HepG2 (cell line): ENCODE measurements around the gene SLC38A3. TPM values are rescaled to one million over a fixed set of nuclear protein-coding genes. Genes with fewer than 3 reads are reported as not detected.

Source experiments
- ATF3 ChIP-seq: sonication (generic); formaldehyde crosslinking; IDR thresholded peaks from 2 replicates; pipeline ENCODE4 v1.4.0; 2020; ENCODE audit warnings: missing genetic modification reagents
- CBFB ChIP-seq: sonication (generic); formaldehyde crosslinking; IDR thresholded peaks from 2 replicates; pipeline ENCODE4 v1.4.0; 2020; ENCODE audit warnings: missing genetic modification reagents
- FOSL2 ChIP-seq: sonication (generic); formaldehyde crosslinking; IDR thresholded peaks from 2 replicates; pipeline ENCODE4 v1.4.0; 2020; ENCODE audit warnings: missing genetic modification reagents
- GZF1 ChIP-seq: sonication (generic); formaldehyde crosslinking; IDR thresholded peaks from 2 replicates; pipeline ENCODE4 v1.5.1; 2020; ENCODE audit warnings: mild to moderate bottlenecking, missing genetic modification reagents
- HOXD1 ChIP-seq: sonication (generic); formaldehyde crosslinking; IDR thresholded peaks from 2 replicates; pipeline ENCODE4 v1.5.0; 2020; ENCODE audit warnings: missing genetic modification reagents
- JUN ChIP-seq: sonication (generic); formaldehyde crosslinking; IDR thresholded peaks from 2 replicates; pipeline ENCODE4 v1.4.0; 2020; ENCODE audit warnings: mild to moderate bottlenecking, missing genetic modification reagents
- MIER3 ChIP-seq: IDR thresholded peaks from 2 replicates; pipeline ENCODE4 v1.6.1; 2016; ENCODE audit warnings: missing compliant biosample characterization, borderline replicate concordance
- PAX8 ChIP-seq: sonication (generic); formaldehyde crosslinking; IDR thresholded peaks from 2 replicates; pipeline ENCODE4 v1.8.0; 2022; ENCODE audit warnings: mild to moderate bottlenecking, missing genetic modification reagents, borderline replicate concordance
- PRMT3 ChIP-seq: sonication (generic); formaldehyde crosslinking; IDR thresholded peaks from 2 replicates; pipeline ENCODE4 v1.8.1; 2022; ENCODE audit warnings: low read depth, mild to moderate bottlenecking, moderate library complexity, missing genetic modification reagents, borderline replicate concordance
- RBM39 ChIP-seq: fragments of 200-400 bp; formaldehyde crosslinking; IDR thresholded peaks from one replicate; pipeline ENCODE4 v1.6.1; 2018; ENCODE audit warnings: antibody characterized with exemption, mild to moderate bottlenecking, low read depth, low read length; ENCODE audit not compliant: poor library complexity, severe bottlenecking
- SMARCE1 ChIP-seq: fragments of 450-650 bp; IDR thresholded peaks from 2 replicates; pipeline ENCODE4 v1.6.1; 2017; ENCODE audit warnings: borderline replicate concordance
- SNAI1 ChIP-seq: sonication (generic); formaldehyde crosslinking; IDR thresholded peaks from 2 replicates; pipeline ENCODE4 v1.5.0; 2020; ENCODE audit warnings: mild to moderate bottlenecking, missing genetic modification reagents, borderline replicate concordance
- ZFP36L2 ChIP-seq: sonication (generic); formaldehyde crosslinking; IDR thresholded peaks from 2 replicates; pipeline ENCODE4 v1.4.0; 2020; ENCODE audit warnings: missing genetic modification reagents
- ZNF138 ChIP-seq: sonication (generic); formaldehyde crosslinking; IDR thresholded peaks from 2 replicates; pipeline ENCODE4 v1.5.0; 2020; ENCODE audit warnings: mild to moderate bottlenecking, low read depth, missing genetic modification reagents
- ZNF501 ChIP-seq: sonication (generic); formaldehyde crosslinking; IDR thresholded peaks from 2 replicates; pipeline ENCODE4 v1.5.1; 2020; ENCODE audit warnings: mild to moderate bottlenecking, moderate library complexity, missing genetic modification reagents
- ZNF549 ChIP-seq: sonication (generic); formaldehyde crosslinking; IDR thresholded peaks from 2 replicates; pipeline ENCODE4 v1.5.0; 2020; ENCODE audit warnings: missing genetic modification reagents
- ZNF713 ChIP-seq: sonication (generic); formaldehyde crosslinking; IDR thresholded peaks from 2 replicates; pipeline ENCODE4 v1.4.0; 2020; ENCODE audit warnings: mild to moderate bottlenecking, missing genetic modification reagents
- ZNF879 ChIP-seq: sonication (generic); formaldehyde crosslinking; IDR thresholded peaks from 2 replicates; pipeline ENCODE4 v1.8.1; 2023; ENCODE audit warnings: missing genetic modification reagents
- ZSCAN25 ChIP-seq: sonication (generic); formaldehyde crosslinking; IDR thresholded peaks from 2 replicates; pipeline ENCODE4 v1.8.0; 2022; ENCODE audit warnings: mild to moderate bottlenecking, missing genetic modification reagents
- polyA plus RNA-seq, 8 experiments: library from polyadenylated mRNA; depleted of rRNA in 3 of 8; stranded (reverse) in 7 of 8; unstranded in 1 of 8; fragments of >200 nt; fragmentation: Illumina TruSeq in 4 of 8; extraction: Trizol in 4 of 8; gene quantifications; 2 replicates each; pipeline versions ENCODE4 v1.2.1 to v1.2.3, GENCODE V29; 2011 to 2016; ENCODE audit warnings: low read depth in 4 of 8, missing spikeins in 1 of 8, mixed read lengths in 1 of 8; ENCODE audit not compliant: insufficient read depth in 1 of 8
- total RNA-seq, 5 experiments: library from RNA; depleted of rRNA; stranded (reverse); fragments of >200 nt; fragmentation: Illumina TruSeq; extraction: Trizol; gene quantifications; 2 replicates each; pipeline ENCODE4 v1.2.3, GENCODE V29; 2016; ENCODE audit warnings: low read depth in 1 of 5
- TF ChIP-seq, protein P1 (sequence below): sonication (generic); formaldehyde crosslinking; IDR thresholded peaks from 2 replicates; pipeline ENCODE4 v1.4.0; 2020; ENCODE audit warnings: missing genetic modification reagents, borderline replicate concordance
- TF ChIP-seq, protein P2 (sequence below): sonication (generic); formaldehyde crosslinking; IDR thresholded peaks from 2 replicates; pipeline ENCODE4 v1.8.1; 2023; ENCODE audit warnings: mild to moderate bottlenecking, moderate library complexity, missing genetic modification reagents
- TF ChIP-seq, protein P3 (sequence below), 2 experiments: sonication (generic) in 1 of 2; formaldehyde crosslinking in 1 of 2; IDR thresholded peaks; 2 replicates each; pipeline versions ENCODE4 v1.4.0 to v1.6.1; 2016 to 2020; ENCODE audit warnings: borderline replicate concordance in 1 of 2, low read depth in 1 of 2, mild to moderate bottlenecking in 1 of 2, missing genetic modification reagents in 1 of 2
- TF ChIP-seq, protein P4 (sequence below): sonication (generic); formaldehyde crosslinking; IDR thresholded peaks from 2 replicates; pipeline ENCODE4 v1.8.1; 2023; ENCODE audit warnings: missing genetic modification reagents, mild to moderate bottlenecking, borderline replicate concordance

The SLC38A3 gene
- total and polyA plus RNA-seq, 2 of the 13 experiments (the other 11 are each of a cell fraction or from before 2014, with no cell fraction given): 29.8 to 164 TPM

DNA sequence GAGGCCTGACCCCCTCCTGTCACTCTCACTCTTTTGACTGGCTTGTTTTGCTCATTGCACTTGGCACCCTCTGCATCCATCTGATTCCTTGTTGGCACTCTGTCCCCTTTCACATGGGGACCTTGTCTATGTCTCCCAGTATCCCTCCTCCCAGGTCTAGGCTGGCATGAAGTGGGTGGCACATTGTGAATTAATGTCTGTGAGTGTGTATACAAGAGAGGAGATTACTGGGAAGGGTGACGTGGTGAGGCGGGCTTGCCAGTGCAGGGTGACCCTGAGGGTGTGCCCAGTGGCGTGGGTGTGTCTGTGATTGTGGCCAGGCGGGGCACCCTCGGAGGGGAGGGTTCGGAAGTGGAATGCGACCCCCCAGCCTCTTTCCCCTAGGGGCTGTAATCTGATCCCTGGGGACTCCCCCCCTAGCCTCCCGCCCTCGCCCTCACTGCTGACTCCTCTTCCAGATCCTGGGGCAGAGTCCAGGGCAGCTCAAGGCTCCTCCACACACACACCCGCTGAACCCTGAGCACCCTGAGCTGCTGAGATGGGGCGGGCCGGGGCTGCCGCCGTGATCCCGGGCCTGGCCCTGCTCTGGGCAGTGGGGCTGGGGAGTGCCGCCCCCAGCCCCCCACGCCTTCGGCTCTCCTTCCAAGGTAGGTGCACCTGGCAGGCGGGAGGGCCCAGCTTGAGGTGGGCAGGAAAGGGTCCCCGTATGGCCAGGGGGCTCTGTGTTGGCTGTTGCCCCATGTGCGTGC is 63.8 kb downstream of the SLC38A3 start, which contains the start of gene SEMA3B (continued):
- TF ChIP-seq, protein P1, sequence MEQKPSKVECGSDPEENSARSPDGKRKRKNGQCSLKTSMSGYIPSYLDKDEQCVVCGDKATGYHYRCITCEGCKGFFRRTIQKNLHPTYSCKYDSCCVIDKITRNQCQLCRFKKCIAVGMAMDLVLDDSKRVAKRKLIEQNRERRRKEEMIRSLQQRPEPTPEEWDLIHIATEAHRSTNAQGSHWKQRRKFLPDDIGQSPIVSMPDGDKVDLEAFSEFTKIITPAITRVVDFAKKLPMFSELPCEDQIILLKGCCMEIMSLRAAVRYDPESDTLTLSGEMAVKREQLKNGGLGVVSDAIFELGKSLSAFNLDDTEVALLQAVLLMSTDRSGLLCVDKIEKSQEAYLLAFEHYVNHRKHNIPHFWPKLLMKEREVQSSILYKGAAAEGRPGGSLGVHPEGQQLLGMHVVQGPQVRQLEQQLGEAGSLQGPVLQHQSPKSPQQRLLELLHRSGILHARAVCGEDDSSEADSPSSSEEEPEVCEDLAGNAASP (CRISPR knock-in tag): peak; percentile 52; the same call in 1 of the 2 replicates
- TF ChIP-seq ZFP36L2: no peak
- TF ChIP-seq PAX8: no peak
- TF ChIP-seq, protein P2, sequence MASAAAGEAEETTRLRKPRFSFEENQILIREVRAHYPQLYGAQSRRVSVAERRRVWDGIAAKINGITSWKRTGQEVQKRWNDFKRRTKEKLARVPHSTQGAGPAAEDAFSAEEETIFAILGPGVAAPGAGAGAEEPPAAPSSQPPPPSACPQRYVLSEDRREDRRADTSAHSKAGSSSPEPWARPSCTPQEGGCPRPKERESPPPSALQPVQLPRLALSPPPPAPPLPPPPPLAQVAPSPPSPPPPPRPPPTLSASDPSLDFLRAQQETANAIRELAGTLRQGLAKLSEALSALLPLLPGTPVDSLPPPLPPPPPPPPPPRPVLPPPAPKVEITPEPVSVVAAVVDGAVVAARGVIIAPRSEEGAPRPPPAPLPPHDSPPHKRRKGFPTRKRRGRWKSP (CRISPR knock-in tag): no peak
- TF ChIP-seq, protein P3, sequence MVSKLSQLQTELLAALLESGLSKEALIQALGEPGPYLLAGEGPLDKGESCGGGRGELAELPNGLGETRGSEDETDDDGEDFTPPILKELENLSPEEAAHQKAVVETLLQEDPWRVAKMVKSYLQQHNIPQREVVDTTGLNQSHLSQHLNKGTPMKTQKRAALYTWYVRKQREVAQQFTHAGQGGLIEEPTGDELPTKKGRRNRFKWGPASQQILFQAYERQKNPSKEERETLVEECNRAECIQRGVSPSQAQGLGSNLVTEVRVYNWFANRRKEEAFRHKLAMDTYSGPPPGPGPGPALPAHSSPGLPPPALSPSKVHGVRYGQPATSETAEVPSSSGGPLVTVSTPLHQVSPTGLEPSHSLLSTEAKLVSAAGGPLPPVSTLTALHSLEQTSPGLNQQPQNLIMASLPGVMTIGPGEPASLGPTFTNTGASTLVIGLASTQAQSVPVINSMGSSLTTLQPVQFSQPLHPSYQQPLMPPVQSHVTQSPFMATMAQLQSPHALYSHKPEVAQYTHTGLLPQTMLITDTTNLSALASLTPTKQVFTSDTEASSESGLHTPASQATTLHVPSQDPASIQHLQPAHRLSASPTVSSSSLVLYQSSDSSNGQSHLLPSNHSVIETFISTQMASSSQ (IDR thresholded peaks at IDR 0.05; ENCODE audit: low read depth): no peak
- TF ChIP-seq, protein P3 (CRISPR knock-in tag; IDR thresholded peaks at IDR 0.05; ENCODE audit: borderline replicate concordance): no peak
- no peak for TF ChIP-seq SMARCE1
- 0 out of 2 replicates have a peak, but pooled peaks have one; percentile 29 for TF ChIP-seq ZSCAN25 (CRISPR knock-in tag)
- TF ChIP-seq, protein P4, sequence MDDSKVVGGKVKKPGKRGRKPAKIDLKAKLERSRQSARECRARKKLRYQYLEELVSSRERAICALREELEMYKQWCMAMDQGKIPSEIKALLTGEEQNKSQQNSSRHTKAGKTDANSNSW (CRISPR knock-in tag): no peak
- TF ChIP-seq ZNF501: 0 out of 2 replicates have a peak, but pooled peaks have one; percentile 25
- TF ChIP-seq ZNF138: no peak
- TF ChIP-seq ZNF879: no peak
- TF ChIP-seq FOSL2 (CRISPR knock-in tag): no peak
- TF ChIP-seq MIER3 (CRISPR knock-in tag): no peak
- no peak for TF ChIP-seq ZNF713
- TF ChIP-seq HOXD1 (CRISPR knock-in tag): no peak
- no peak for TF ChIP-seq ZNF549 (CRISPR knock-in tag)
- TF ChIP-seq ATF3 (CRISPR knock-in tag): 0 out of 2 replicates have a peak, but pooled peaks have one; percentile 25
- TF ChIP-seq GZF1 (CRISPR knock-in tag): no peak
- 0 out of 2 replicates have a peak, but pooled peaks have one; percentile 56 for TF ChIP-seq PRMT3 (CRISPR knock-in tag)
- TF ChIP-seq JUN (CRISPR knock-in tag): no peak
- TF ChIP-seq SNAI1 (CRISPR knock-in tag): no peak
- TF ChIP-seq CBFB (CRISPR knock-in tag): no peak
- TF ChIP-seq RBM39: no peak
